GM13976 (cell line): ENCODE measurements around the gene FAM76B.

Experiments used
- DNase-seq: peaks from one replicate; pipeline ENCODE4 v3.0.0; 2012; ENCODE audit warnings: low spot score
- in situ Hi-C: fragments of 300-500 bp; cut with MboI; formaldehyde crosslinking; loops from one replicate; pipeline ENCODE4 v1.12.0; 2022; ENCODE audit warnings: low sequenced_read_pairs, mixed read lengths, inconsistent platforms; ENCODE audit not compliant: unreplicated experiment
- TF ChIP-seq, protein P1 (sequence below): IDR thresholded peaks from 2 replicates; pipeline ENCODE4 v1.5.1; 2012; ENCODE audit warnings: borderline replicate concordance, mild to moderate bottlenecking; ENCODE audit not compliant: insufficient read depth; ENCODE audit errors: extremely low read depth, missing control alignments, control extremely low read depth

Gene FAM76B

DNA sequence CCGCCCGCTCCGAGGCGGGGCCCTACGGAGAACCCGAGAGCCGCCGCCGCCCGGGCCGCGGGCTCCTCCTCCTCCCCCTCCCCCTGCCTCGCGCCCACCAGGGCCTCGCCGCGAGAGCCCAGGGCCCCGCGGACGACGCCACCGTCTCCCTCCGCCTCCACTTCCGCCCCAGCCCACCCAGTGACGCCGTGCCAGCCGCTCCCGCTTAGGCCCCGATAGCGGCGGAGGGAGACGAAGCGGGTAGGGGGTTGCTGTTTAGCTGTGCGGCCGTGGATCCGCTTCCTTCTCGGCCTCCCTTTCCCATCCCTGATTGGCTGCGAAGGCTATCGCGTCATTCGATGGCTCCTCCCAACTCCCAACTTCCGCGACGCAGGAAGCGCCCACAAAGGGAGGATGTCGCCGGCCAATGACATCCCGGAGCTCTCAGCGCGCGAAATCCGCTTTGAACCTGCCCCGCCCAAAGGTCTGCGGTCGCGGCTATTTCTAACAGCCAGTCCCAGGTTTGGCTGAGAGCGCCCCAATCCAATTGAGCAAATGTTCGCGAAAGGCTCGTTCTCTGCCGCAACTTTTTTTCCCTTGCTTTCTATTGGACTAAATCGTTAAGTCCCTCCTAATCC is at the start of gene FAM76B:
Gene FAM76B (minus strand): TSS at position 277 of the 617 bp plus-strand sequence. CDS start 304 bp downstream, outside the sequence.
- peak; percentile 92 for DNase-seq
- TF ChIP-seq, protein P1, sequence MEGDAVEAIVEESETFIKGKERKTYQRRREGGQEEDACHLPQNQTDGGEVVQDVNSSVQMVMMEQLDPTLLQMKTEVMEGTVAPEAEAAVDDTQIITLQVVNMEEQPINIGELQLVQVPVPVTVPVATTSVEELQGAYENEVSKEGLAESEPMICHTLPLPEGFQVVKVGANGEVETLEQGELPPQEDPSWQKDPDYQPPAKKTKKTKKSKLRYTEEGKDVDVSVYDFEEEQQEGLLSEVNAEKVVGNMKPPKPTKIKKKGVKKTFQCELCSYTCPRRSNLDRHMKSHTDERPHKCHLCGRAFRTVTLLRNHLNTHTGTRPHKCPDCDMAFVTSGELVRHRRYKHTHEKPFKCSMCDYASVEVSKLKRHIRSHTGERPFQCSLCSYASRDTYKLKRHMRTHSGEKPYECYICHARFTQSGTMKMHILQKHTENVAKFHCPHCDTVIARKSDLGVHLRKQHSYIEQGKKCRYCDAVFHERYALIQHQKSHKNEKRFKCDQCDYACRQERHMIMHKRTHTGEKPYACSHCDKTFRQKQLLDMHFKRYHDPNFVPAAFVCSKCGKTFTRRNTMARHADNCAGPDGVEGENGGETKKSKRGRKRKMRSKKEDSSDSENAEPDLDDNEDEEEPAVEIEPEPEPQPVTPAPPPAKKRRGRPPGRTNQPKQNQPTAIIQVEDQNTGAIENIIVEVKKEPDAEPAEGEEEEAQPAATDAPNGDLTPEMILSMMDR, result no peak
- in situ Hi-C loops, result no loop called here

DNA sequence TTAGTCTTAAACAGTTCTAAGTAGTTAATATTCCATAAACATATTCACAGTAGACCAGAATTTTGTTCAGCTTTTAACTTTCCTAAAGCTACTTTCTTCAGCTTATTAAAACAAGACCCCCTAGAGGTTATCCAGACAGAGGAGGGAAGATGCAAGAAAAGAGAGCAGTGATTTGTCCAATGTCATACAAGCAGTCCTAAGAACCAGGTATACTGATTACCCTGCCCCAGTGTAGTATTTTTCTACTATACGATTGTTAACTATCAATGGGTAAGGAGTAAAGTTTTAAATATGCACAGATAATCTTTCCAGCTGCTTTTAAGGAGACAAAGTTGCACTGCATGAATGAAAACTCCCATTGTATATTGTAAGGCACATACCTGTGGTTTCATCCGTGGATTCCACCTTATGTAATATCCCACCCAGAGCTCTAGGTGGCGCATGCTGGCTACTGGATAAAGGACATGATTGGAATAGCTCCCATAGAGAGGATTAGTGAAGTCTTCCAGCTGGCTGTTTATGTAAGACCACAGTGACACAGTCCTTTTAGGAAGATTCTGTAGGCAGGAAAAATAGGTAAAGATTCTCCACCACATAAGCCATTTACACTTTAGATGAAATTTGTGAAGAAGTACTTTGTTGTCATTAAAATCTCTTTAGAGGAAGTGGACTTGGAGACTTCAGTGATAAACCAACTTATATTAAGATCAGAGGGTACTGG is 46.3 kb upstream of the FAM76B start:
- peak; percentile 24 for DNase-seq
- in situ Hi-C loops, result loop anchor here (10.0 kb wide), 1 partner anchor 589 kb away; no protein-coding TSS in a partner anchor
- TF ChIP-seq, protein P1, result peak; percentile 85

DNA sequence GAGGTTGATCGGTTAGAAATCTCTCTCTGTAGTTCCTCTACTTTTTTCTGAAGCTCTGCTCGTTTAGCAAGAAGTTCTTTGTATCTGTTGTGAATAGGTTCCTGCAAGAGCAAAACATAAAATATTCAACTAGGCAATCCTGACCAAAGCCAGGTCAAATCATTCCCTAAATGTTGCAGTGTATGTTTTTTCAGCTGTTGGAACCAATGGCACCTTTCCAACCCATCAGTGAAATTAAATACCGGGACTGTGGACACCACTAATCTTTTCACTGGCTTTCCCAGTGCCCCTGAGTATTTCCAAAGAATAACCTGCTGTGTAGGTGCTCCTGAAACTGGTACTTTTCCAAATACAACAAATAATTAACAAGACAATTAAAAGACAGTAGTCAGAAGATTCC is 45.8 kb upstream of the FAM76B start:
- no peak for DNase-seq
- TF ChIP-seq, protein P1, result no peak
- in situ Hi-C loops, result loop anchor here (10.0 kb wide), 1 partner anchor 589 kb away; no protein-coding TSS in a partner anchor

DNA sequence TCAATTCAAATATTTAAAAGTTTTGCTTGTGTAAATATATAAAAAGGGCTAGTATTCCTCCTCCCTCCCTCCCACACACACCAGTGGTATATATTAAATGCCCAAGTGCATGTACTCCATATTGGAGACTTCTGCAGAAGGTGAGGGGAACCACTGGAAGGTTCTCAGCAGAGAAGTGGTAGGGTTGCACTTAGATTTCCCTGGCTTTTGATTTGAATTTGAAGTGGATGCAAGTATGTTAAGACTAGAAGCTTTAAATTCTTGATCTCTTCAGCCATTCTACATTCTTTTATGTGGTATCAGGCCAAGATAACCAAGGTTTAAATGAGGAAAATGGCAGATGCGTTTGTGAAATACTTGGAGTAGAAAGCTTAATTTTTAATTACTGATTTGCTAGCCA is 43.8 kb upstream of the FAM76B start:
- DNase-seq, result no peak
- in situ Hi-C loops, result loop anchor here (10.0 kb wide), 1 partner anchor 591 kb away; no protein-coding TSS in a partner anchor
- TF ChIP-seq, protein P1, result no peak

DNA sequence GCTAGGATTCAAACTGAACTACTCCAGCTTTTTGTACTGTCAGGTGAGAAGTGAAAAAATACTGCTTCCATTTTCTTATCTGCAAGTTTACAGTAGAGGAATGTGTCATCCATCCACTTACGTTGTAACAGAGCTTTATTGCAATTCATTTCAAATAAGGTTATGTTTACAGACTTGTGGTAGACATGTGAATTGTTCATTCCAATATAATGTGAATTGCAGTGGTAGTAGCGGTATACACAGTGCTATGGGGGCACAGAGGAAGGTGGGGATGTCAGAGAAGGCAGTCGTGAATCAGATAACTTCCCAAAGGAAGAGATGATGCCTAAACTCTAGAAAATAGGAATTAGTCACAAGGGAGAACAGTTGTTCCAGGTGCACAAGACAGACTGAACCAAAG is 43.2 kb upstream of the FAM76B start:
- TF ChIP-seq, protein P1, result no peak
- no peak for DNase-seq
- in situ Hi-C loops, result loop anchor here (10.0 kb wide), 1 partner anchor 592 kb away; no protein-coding TSS in a partner anchor

DNA sequence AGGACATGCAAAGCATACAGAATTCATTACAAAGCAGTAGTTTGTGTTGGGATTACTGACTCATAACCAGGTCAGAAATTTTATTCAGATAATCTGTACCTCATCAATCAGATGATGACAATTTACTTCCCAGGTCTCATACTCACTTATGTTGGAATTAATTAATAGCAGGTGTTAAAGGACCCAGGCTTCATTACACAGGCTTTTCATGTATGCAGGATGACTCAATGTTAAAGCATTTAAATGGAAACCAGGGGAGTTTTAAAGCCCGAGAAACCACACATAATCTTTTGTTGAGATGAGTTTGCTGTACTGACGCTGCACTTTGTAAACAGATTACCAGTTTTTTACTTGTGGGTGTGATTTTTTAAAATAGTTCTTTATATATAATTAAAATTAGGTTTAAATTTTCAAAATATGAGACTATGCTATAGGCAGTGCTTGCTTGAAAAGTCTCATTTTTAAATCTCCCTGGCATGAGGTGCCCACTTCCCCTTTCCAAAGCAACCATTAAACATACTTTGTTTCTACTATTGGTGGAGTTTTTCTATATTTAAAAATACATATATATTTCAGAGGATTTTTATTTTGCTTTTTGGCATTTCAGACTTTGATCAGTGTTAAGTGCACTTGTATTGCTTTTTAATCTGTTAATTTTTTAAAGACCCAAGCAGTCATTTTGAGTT is 41.8 kb upstream of the FAM76B start:
- DNase-seq, result no peak
- in situ Hi-C loops, result loop anchor here (10.0 kb wide), 1 partner anchor 593 kb away; no protein-coding TSS in a partner anchor
- TF ChIP-seq, protein P1, result no peak
